OCI-LY7 (cell line): ENCODE results near the gene POM121L2. TPM values are rescaled to one million over a fixed set of nuclear protein-coding genes. Genes with fewer than 3 reads are reported as not detected.

Experiments
- BruUV-seq: library from RNA; stranded (reverse); fragments of 400-500 nt; replicated peaks from 2 replicates; lab custom pipeline; 2021; lab: Mats Ljungman, UMichigan
- CTCF ChIA-PET: fragments of 300-600 bp; sonication (Branson Sonifier 250); formaldehyde crosslinking; loops from one replicate; lab custom pipeline; 2022; ENCODE audit warnings: antibody characterized with exemption; ENCODE audit not compliant: unreplicated experiment; lab: Charles Lee
- POLR2A ChIA-PET: fragments of 300-600 bp; sonication (Branson Sonifier 250); formaldehyde crosslinking; loops from one replicate; lab custom pipeline; 2022; ENCODE audit warnings: antibody characterized with exemption; lab: Charles Lee
- DNase-seq: peaks from one replicate; pipeline ENCODE4 v3.0.0-alpha.2; 2015; ENCODE audit warnings: low spot score
- H2AFZ ChIP-seq: fragments of 200-600 bp; sonication (generic), shearing (Covaris generic); 2 replicates; pipeline ENCODE4 v1.6.1; 2014; ENCODE audit warnings: mild to moderate bottlenecking, antibody characterized with exemption, low read length, moderate library complexity
- H3K27ac ChIP-seq: fragments of 200-600 bp; sonication (generic); 2 replicates; pipeline ENCODE4 v1.5.1; 2014; ENCODE audit warnings: mixed run types, low read depth, mild to moderate bottlenecking, moderate library complexity, low read length, inconsistent platforms; ENCODE audit not compliant: poor library complexity, severe bottlenecking
- H3K36me3 ChIP-seq: fragments of 200-600 bp; sonication (generic); 2 replicates; pipeline ENCODE4 v1.6.1; 2014; ENCODE audit warnings: mild to moderate bottlenecking, antibody characterized with exemption, low read length, moderate library complexity, mixed read lengths; ENCODE audit not compliant: insufficient read depth
- H3K4me1 ChIP-seq: fragments of 200-600 bp; sonication (generic); 2 replicates; pipeline ENCODE4 v1.5.1; 2014; ENCODE audit warnings: mild to moderate bottlenecking, low read length; ENCODE audit not compliant: insufficient read depth, poor library complexity, severe bottlenecking
- H3K4me2 ChIP-seq: fragments of 200-600 bp; sonication (generic); 2 replicates; pipeline ENCODE4 v1.6.1; 2014; ENCODE audit warnings: mild to moderate bottlenecking, low read length
- H3K4me3 ChIP-seq: fragments of 200-600 bp; sonication (generic); 2 replicates; pipeline ENCODE4 v1.5.1; 2014; ENCODE audit warnings: mild to moderate bottlenecking, low read depth, low read length; ENCODE audit not compliant: poor library complexity, severe bottlenecking
- H3K79me2 ChIP-seq: fragments of 200-600 bp; sonication (generic); 2 replicates; pipeline ENCODE4 v1.6.1; 2016; ENCODE audit warnings: low read depth, mild to moderate bottlenecking, low read length, moderate library complexity, mixed read lengths; ENCODE audit not compliant: insufficient read depth
- H3K9me2 ChIP-seq: fragments of 200-600 bp; sonication (generic); 2 replicates; pipeline ENCODE4 v1.6.1; 2016; ENCODE audit warnings: mild to moderate bottlenecking, low read length, mixed read lengths; ENCODE audit not compliant: insufficient read depth
- H3K9me3 ChIP-seq: fragments of 200-600 bp; sonication (generic); 2 replicates; pipeline ENCODE4 v1.6.1; 2014; ENCODE audit warnings: mild to moderate bottlenecking, mixed run types, low read length, mixed read lengths
- H4K20me1 ChIP-seq: fragments of 200-600 bp; sonication (generic); 2 replicates; pipeline ENCODE4 v1.6.1; 2014; ENCODE audit warnings: mild to moderate bottlenecking, antibody characterized with exemption, low read length, moderate library complexity, mixed read lengths; ENCODE audit not compliant: insufficient read depth
- EZH2phosphoT487 ChIP-seq: fragments of 200-600 bp; sonication (generic); IDR thresholded peaks from 2 replicates; pipeline ENCODE4 v1.6.1; 2018; ENCODE audit warnings: low read depth, borderline replicate concordance, mild to moderate bottlenecking, mixed run types, antibody characterized with exemption, low read length, moderate library complexity, mixed read lengths
- intact Hi-C: fragments of 100-400 bp; cut with micrococcal nuclease; formaldehyde crosslinking; loops from one replicate; pipeline ENCODE4 v1.10.0; 2022; ENCODE audit not compliant: unreplicated experiment
- total RNA-seq, 2 experiments: library from RNA; depleted of rRNA in 1 of 2; stranded (reverse); fragments of >200 nt in 1 of 2; shearing (Covaris generic) in 1 of 2; gene quantifications; 2 replicates each; pipeline ENCODE4 v1.2.3, GENCODE V29; 2014 to 2022
- TF ChIP-seq, protein P1 (sequence below): fragments of 200-600 bp; sonication (generic); conservative IDR thresholded peaks from 2 replicates; pipeline ENCODE4 v1.5.1; 2014; ENCODE audit warnings: mild to moderate bottlenecking, antibody characterized with exemption, low read length, moderate library complexity, mixed read lengths

The POM121L2 gene
- total RNA-seq, 2 experiments from 2014 or later, result not detected

- ChIA-PET CTCF (no interaction called here), POLR2A (interaction anchor here (0.7 kb wide), 1 partner anchor 742 kb away, joined by 3 read pairs; no protein-coding TSS in a partner anchor)
- no peaks in the 10 kb centered on the region for H4K20me1 ChIP-seq
- no peak overlapping the region for H3K4me3 ChIP-seq
- H3K9me3 ChIP-seq, result no peaks in the 10 kb centered on the region
- H3K9me2 ChIP-seq, result no peaks in the 10 kb centered on the region
- H3K36me3 ChIP-seq, result no peaks in the 10 kb centered on the region
- H3K79me2 ChIP-seq, result no peaks in the 10 kb centered on the region
- H3K4me1 ChIP-seq, result no peaks in the 10 kb centered on the region
- BruUV-seq, result no TSS peak
- no peak overlapping the region for H2AFZ ChIP-seq
- intact Hi-C loops, result no loop called here
- H3K4me2 ChIP-seq, result no peak overlapping the region
- no peak for DNase-seq
- TF ChIP-seq, protein P1, sequence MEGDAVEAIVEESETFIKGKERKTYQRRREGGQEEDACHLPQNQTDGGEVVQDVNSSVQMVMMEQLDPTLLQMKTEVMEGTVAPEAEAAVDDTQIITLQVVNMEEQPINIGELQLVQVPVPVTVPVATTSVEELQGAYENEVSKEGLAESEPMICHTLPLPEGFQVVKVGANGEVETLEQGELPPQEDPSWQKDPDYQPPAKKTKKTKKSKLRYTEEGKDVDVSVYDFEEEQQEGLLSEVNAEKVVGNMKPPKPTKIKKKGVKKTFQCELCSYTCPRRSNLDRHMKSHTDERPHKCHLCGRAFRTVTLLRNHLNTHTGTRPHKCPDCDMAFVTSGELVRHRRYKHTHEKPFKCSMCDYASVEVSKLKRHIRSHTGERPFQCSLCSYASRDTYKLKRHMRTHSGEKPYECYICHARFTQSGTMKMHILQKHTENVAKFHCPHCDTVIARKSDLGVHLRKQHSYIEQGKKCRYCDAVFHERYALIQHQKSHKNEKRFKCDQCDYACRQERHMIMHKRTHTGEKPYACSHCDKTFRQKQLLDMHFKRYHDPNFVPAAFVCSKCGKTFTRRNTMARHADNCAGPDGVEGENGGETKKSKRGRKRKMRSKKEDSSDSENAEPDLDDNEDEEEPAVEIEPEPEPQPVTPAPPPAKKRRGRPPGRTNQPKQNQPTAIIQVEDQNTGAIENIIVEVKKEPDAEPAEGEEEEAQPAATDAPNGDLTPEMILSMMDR, result no peak
- TF ChIP-seq EZH2phosphoT487, result no peak
- H3K27ac ChIP-seq, result no peak overlapping the region
These were observed 36.8 kb downstream of the POM121L2 start for GRCh38 chr6:27275025-27275956.

- intact Hi-C loops, result no loop called here
- H3K9me2 ChIP-seq, result no peaks in the 10 kb centered on the region
- no peak overlapping the region for H2AFZ ChIP-seq
- TF ChIP-seq EZH2phosphoT487, result no peak
- TF ChIP-seq, protein P1, result no peak
- H3K36me3 ChIP-seq, result no peaks in the 10 kb centered on the region
- no peaks in the 10 kb centered on the region for H3K79me2 ChIP-seq
- no peaks in the 10 kb centered on the region for H3K4me1 ChIP-seq
- no peaks in the 10 kb centered on the region for H3K9me3 ChIP-seq
- POLR2A ChIA-PET, result interaction anchor here (0.5 kb wide), 1 partner anchor 287 kb away, joined by 3 read pairs; no protein-coding TSS in a partner anchor
- no peak overlapping the region for H3K4me2 ChIP-seq
- H3K4me3 ChIP-seq, result no peak overlapping the region
- CTCF ChIA-PET, result no interaction called here
- no TSS peak for BruUV-seq
- no peak for DNase-seq
- no peak overlapping the region for H3K27ac ChIP-seq
- H4K20me1 ChIP-seq, result no peaks in the 10 kb centered on the region
These were observed 38.3 kb downstream of the POM121L2 start for GRCh38 chr6:27273783-27274182.

DNA sequence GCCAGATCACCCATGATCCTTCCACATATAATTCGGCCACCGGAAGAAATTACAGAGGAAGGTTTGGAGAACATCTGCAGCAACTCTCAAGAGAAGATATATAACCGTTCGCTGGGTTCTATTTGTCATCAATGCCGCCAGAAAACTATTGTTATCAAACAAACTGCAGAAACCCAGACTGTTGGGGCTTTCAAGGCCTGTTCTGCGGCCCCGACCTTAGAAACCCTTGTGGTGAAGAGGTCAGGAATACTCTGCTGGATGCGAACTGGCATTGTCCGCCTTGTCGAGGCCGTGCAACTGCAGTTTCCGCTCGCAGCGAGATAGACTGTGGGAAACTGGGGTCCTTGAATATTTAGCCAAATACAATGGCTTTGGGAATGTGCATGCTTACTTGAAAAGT, 43.3 kb downstream of the POM121L2 start:
- no peaks in the 10 kb centered on the region for H3K9me2 ChIP-seq
- no peaks in the 10 kb centered on the region for H3K79me2 ChIP-seq
- no peaks in the 10 kb centered on the region for H3K9me3 ChIP-seq
- H3K4me1 ChIP-seq, result no peaks in the 10 kb centered on the region
- no peak overlapping the region for H3K27ac ChIP-seq
- TF ChIP-seq, protein P1, result no peak
- no peak for TF ChIP-seq EZH2phosphoT487
- no TSS peak for BruUV-seq
- no peak overlapping the region for H2AFZ ChIP-seq
- no peaks in the 10 kb centered on the region for H4K20me1 ChIP-seq
- ChIA-PET CTCF (no interaction called here), POLR2A (interaction anchor here (0.7 kb wide), 1 partner anchor 829 kb away, joined by 3 read pairs; no protein-coding TSS in a partner anchor)
- DNase-seq, result no peak
- intact Hi-C loops, result no loop called here
- H3K4me2 ChIP-seq, result no peak overlapping the region
- H3K36me3 ChIP-seq, result no peaks in the 10 kb centered on the region
- no peak overlapping the region for H3K4me3 ChIP-seq
